ENCODE measurements around the gene LYRM4. TPM values are rescaled to one million over a fixed set of nuclear protein-coding genes. Genes with fewer than 3 reads are reported as not detected.

LYRM4 gene
- total RNA-seq, 1 experiment from 2014 or later = 44.3 TPM

- no peak for DNase-seq
- H3K79me1 ChIP-seq (ENCODE audit: insufficient read depth, low read depth, low read length, poor library complexity, severe bottlenecking) = peaks cover 2% of the 10 kb centered on the region
- Mint-ChIP-seq H3K4me1 (peaks cover 15 to 21% of the 10 kb centered on the region in 2 experiments), H3K9me3 (no peaks in the 10 kb centered on the region), H3K4me3 (no peak overlapping the region), H3K27me3 (ENCODE audit: low read depth) (no peaks in the 10 kb centered on the region), H3K27ac (no peak overlapping the region), H3K36me3 (ENCODE audit: insufficient read depth in 1 of 3, low read depth in 3 of 3) (no peaks in the 10 kb centered on the region)
- no peak overlapping the region for H3K56ac ChIP-seq (ENCODE audit: insufficient read length, low read depth, low read length)
- WGBS (ENCODE audit: extremely low coverage, insufficient read length, low lambda C conversion rate) = no CpG with 5 or more reads among the region's 3 CpGs
- H3K27me3 ChIP-seq (ENCODE audit: insufficient read depth, low read length) = no peaks in the 10 kb centered on the region
- H4K20me1 ChIP-seq (ENCODE audit: control insufficient read depth, insufficient read depth, insufficient read length) = no peaks in the 10 kb centered on the region
- H2BK15ac ChIP-seq (ENCODE audit: low read depth, low read length) = no peak overlapping the region
- H3K14ac ChIP-seq (ENCODE audit: insufficient read depth, low read length) = no peak overlapping the region
- no peak overlapping the region for H3K23ac ChIP-seq (ENCODE audit: insufficient read length, low read depth, low read length)
- no peak overlapping the region for H2BK12ac ChIP-seq (ENCODE audit: insufficient read length, low read depth, low read length)
- no peak overlapping the region for H3T11ph ChIP-seq (ENCODE audit: low read length)
- H3K4me1 ChIP-seq (ENCODE audit: insufficient read depth, low read length) = peaks cover 2% of the 10 kb centered on the region; the same call in 1 of the 2 replicates
- H3K27ac ChIP-seq (ENCODE audit: insufficient read length, low read depth, low read length) = no peak overlapping the region
- no peak overlapping the region for H4K5ac ChIP-seq (ENCODE audit: insufficient read length, low read depth, low read length)
- H3K9ac ChIP-seq (ENCODE audit: extremely low read depth, insufficient read length, low read length) = no peak overlapping the region
- no peak overlapping the region for H2AFZ ChIP-seq (ENCODE audit: low read length)
- H2BK5ac ChIP-seq (ENCODE audit: insufficient read length, low read length) = no peak overlapping the region
- no peak overlapping the region for H2AK5ac ChIP-seq (ENCODE audit: insufficient read length, low read length)
- no peaks in the 10 kb centered on the region for H3K79me2 ChIP-seq (ENCODE audit: insufficient read depth, low read length)
- no peak for TF ChIP-seq CTCF (conservative IDR thresholded peaks at IDR 0.05)
- H2BK120ac ChIP-seq (ENCODE audit: low read depth, low read length, poor library complexity, severe bottlenecking) = no peak overlapping the region
- no peaks in the 10 kb centered on the region for H3K9me3 ChIP-seq (ENCODE audit: control insufficient read depth, low read depth, low read length)
- no peak overlapping the region for H4K8ac ChIP-seq (replicated peaks; ENCODE audit: insufficient read length, low read depth, low read length)
- no peak overlapping the region for H4K91ac ChIP-seq (ENCODE audit: insufficient read length, low read depth, low read length)
- H2BK20ac ChIP-seq (ENCODE audit: low read depth, low read length, poor library complexity, severe bottlenecking) = no peak overlapping the region
- H3K4me2 ChIP-seq (ENCODE audit: insufficient read depth, insufficient read length, low read length) = no peak overlapping the region
- H3K23me2 ChIP-seq (ENCODE audit: insufficient read length, low read depth, low read length, poor library complexity, severe bottlenecking) = no peaks in the 10 kb centered on the region
- no peak overlapping the region for H3K18ac ChIP-seq (ENCODE audit: insufficient read length, low read depth, low read length)
- H3K4ac ChIP-seq (ENCODE audit: low read depth, low read length) = no peak overlapping the region
Observed at GRCh38 chr6:5274231-5274630, 13.5 kb upstream of the LYRM4 start.

All from H9 (cell line).